ENCODE data around the gene RABEP1. TPM values are rescaled to one million over a fixed set of nuclear protein-coding genes. Genes with fewer than 3 reads are reported as not detected.

RABEP1 gene
- total and polyA plus RNA-seq, 9 donors, result 15.1 to 48.7 (median 40.0) TPM

- TF ChIP-seq CTCF (IDR thresholded peaks at IDR 0.05), result no peak
- TF ChIP-seq EP300 (IDR thresholded peaks at IDR 0.05), result no peak
- TF ChIP-seq POLR2A (IDR thresholded peaks at IDR 0.05), result no peak
- Histone ChIP-seq H3K4me3 (no peak overlapping the region), H3K36me3 (no peaks in the 10 kb centered on the region), H3K27me3 (no peaks in the 10 kb centered on the region), H3K9me3 (no peaks in the 10 kb centered on the region), H3K4me1 (ENCODE audit: insufficient read depth) (no peaks in the 10 kb centered on the region), H3K27ac (no peak overlapping the region)
- DNase-seq, result no peak
- intact Hi-C loops (cut with DNase I), result no loop called here
These were observed 27.8 kb downstream of the RABEP1 start for GRCh38 chr17:5309851-5310250.

- Histone ChIP-seq H3K36me3 (no peaks in the 10 kb centered on the region), H3K27me3 (no peaks in the 10 kb centered on the region), H3K4me1 (ENCODE audit: insufficient read depth) (no peaks in the 10 kb centered on the region), H3K9me3 (no peaks in the 10 kb centered on the region), H3K27ac (no peak overlapping the region), H3K4me3 (no peak overlapping the region)
- no peak for DNase-seq
- TF ChIP-seq CTCF (IDR thresholded peaks at IDR 0.05) (no peak), EP300 (IDR thresholded peaks at IDR 0.05) (no peak), POLR2A (IDR thresholded peaks at IDR 0.05) (no peak)
- intact Hi-C loops (cut with DNase I), result no loop called here
- 94 to 97% (median 96%) methylated on average over 4 of the region's 4 CpGs for WGBS, 3 donors
These were observed 43.8 kb downstream of the RABEP1 start for GRCh38 chr17:5325851-5326250.

GRCh38 chr17:5329784-5330557 is 47.9 kb downstream of the RABEP1 start:
- TF ChIP-seq CTCF (IDR thresholded peaks at IDR 0.05) (no peak), POLR2A (IDR thresholded peaks at IDR 0.05) (no peak), EP300 (IDR thresholded peaks at IDR 0.05) (no peak)
- 19 to 32% (median 20%) methylated on average over 2 of the region's 2 CpGs for WGBS, 3 donors
- Histone ChIP-seq H3K9me3 (no peaks in the 10 kb centered on the region), H3K4me1 (ENCODE audit: insufficient read depth) (no peaks in the 10 kb centered on the region), H3K4me3 (no peak overlapping the region), H3K27ac (no peak overlapping the region), H3K36me3 (no peaks in the 10 kb centered on the region), H3K27me3 (no peaks in the 10 kb centered on the region)
- no peak for DNase-seq
- intact Hi-C loops (cut with DNase I), result no loop called here

GRCh38 chr17:5330981-5331380 is 48.9 kb downstream of the RABEP1 start:
- Histone ChIP-seq H3K4me1 (ENCODE audit: insufficient read depth) (no peaks in the 10 kb centered on the region), H3K36me3 (no peaks in the 10 kb centered on the region), H3K4me3 (no peak overlapping the region), H3K9me3 (no peaks in the 10 kb centered on the region), H3K27ac (no peak overlapping the region), H3K27me3 (no peaks in the 10 kb centered on the region)
- 93 to 95% (median 94%) methylated on average over 2 of the region's 2 CpGs for WGBS, 3 donors
- TF ChIP-seq CTCF (IDR thresholded peaks at IDR 0.05) (no peak), EP300 (IDR thresholded peaks at IDR 0.05) (no peak), POLR2A (IDR thresholded peaks at IDR 0.05) (no peak)
- intact Hi-C loops (cut with DNase I), result no loop called here
- no peak for DNase-seq

Measured in ovary (tissue), 9 donors.